GM19468 (cell line): ENCODE data around the gene C1QTNF5.

ENCODE experiments used
- ATAC-seq: cut with Tn5 transposase; IDR thresholded peaks from one replicate; pipeline ENCODE4 v1.9.1; 2021; ENCODE audit warnings: mild to moderate bottlenecking, moderate library complexity, moderate number of reproducible peaks; ENCODE audit not compliant: unreplicated experiment; ENCODE audit errors: extremely low read depth

The C1QTNF5 gene

GRCh38 chr11:119359365-119360214, 18.9 kb upstream of the C1QTNF5 start:
- ATAC-seq: no peak

GRCh38 chr11:119357074-119357473, 16.4 kb upstream of the C1QTNF5 start:
- no peak for ATAC-seq

- ATAC-seq: no peak
Observed at GRCh38 chr11:119356349-119357031, 15.8 kb upstream of the C1QTNF5 start.

GRCh38 chr11:119355091-119355843, 14.6 kb upstream of the C1QTNF5 start:
- no peak for ATAC-seq

GRCh38 chr11:119352857-119353260, 12.2 kb upstream of the C1QTNF5 start:
- ATAC-seq: no peak

- ATAC-seq: no peak
Observed at GRCh38 chr11:119351232-119351631, 10.5 kb upstream of the C1QTNF5 start.

- no peak for ATAC-seq
Observed at GRCh38 chr11:119350302-119350701, 9.6 kb upstream of the C1QTNF5 start.

GRCh38 chr11:119347940-119348605, 7.4 kb upstream of the C1QTNF5 start:
- no peak for ATAC-seq

GRCh38 chr11:119347242-119347641, 6.6 kb upstream of the C1QTNF5 start:
- ATAC-seq: no peak

- no peak for ATAC-seq
Observed at GRCh38 chr11:119346605-119347004, 5.9 kb upstream of the C1QTNF5 start, which contains the start of gene MFRP. TSS of gene MFRP (minus strand) at chr11:119346705. CDS start at chr11:119346513, 192 bp downstream.

- ATAC-seq: no peak
Observed at GRCh38 chr11:119345685-119346084, 5.0 kb upstream of the C1QTNF5 start.

- no peak for ATAC-seq
Observed at GRCh38 chr11:119344291-119345010, 3.8 kb upstream of the C1QTNF5 start.

- ATAC-seq: no peak
Observed at GRCh38 chr11:119343726-119344125, 3.0 kb upstream of the C1QTNF5 start.

- ATAC-seq: no peak
Observed at GRCh38 chr11:119342362-119343130, 1.9 kb upstream of the C1QTNF5 start.

GRCh38 chr11:119342023-119342300, 1.3 kb upstream of the C1QTNF5 start:
- no peak for ATAC-seq

- ATAC-seq: no peak
Observed at GRCh38 chr11:119341222-119342022, 739 bp upstream of the C1QTNF5 start.

- no peak for ATAC-seq
Observed at GRCh38 chr11:119339589-119340334, 921 bp downstream of the C1QTNF5 start.
